MM.1S (cell line): ENCODE measurements around the gene ELF2.

Experiments
- DNase-seq: peaks from one replicate; pipeline ENCODE4 v3.0.0-alpha.2; 2015
- H2AFZ ChIP-seq: fragments of 300-600 bp; sonication (generic); 2 replicates; pipeline ENCODE4 v1.6.0; 2016; ENCODE audit warnings: antibody characterized with exemption, low read length
- H3F3A ChIP-seq: fragments of 300-600 bp; sonication (generic); 2 replicates; pipeline ENCODE4 v1.6.1; 2016; ENCODE audit warnings: mild to moderate bottlenecking, antibody characterized with exemption, low read length, moderate library complexity, mixed read lengths; ENCODE audit not compliant: insufficient read depth
- H3K27ac ChIP-seq: fragments of 300-600 bp; sonication (generic); 2 replicates; pipeline ENCODE4 v1.5.1; 2016; ENCODE audit warnings: mild to moderate bottlenecking, low read length
- H3K27me3 ChIP-seq: fragments of 300-600 bp; sonication (generic); replicated peaks from 2 replicates; pipeline ENCODE4 v1.6.0; 2016; ENCODE audit warnings: low read length; ENCODE audit not compliant: insufficient read depth
- H3K36me3 ChIP-seq: fragments of 300-600 bp; sonication (generic); replicated peaks from 2 replicates; pipeline ENCODE4 v1.6.1; 2016; ENCODE audit warnings: mild to moderate bottlenecking, low read length, mixed read lengths; ENCODE audit not compliant: insufficient read depth
- H3K4me1 ChIP-seq: fragments of 300-600 bp; sonication (generic); 2 replicates; pipeline ENCODE4 v1.6.1; 2016; ENCODE audit warnings: low read length, mixed read lengths
- H3K4me2 ChIP-seq: fragments of 300-600 bp; sonication (generic); 2 replicates; pipeline ENCODE4 v1.6.0; 2016; ENCODE audit warnings: low read depth, low read length
- H3K4me3 ChIP-seq: fragments of 300-600 bp; sonication (generic); 2 replicates; pipeline ENCODE4 v1.5.1; 2016; ENCODE audit warnings: low read length, mixed read lengths
- H3K79me2 ChIP-seq: fragments of 300-600 bp; sonication (generic); 2 replicates; pipeline ENCODE4 v1.6.1; 2016; ENCODE audit warnings: mixed run types, low read length, mixed read lengths
- H3K9ac ChIP-seq: fragments of 300-600 bp; sonication (generic); 2 replicates; pipeline ENCODE4 v1.6.1; 2016; ENCODE audit warnings: low read length, mixed read lengths
- H3K9me2 ChIP-seq: fragments of 300-600 bp; sonication (generic); replicated peaks from 2 replicates; pipeline ENCODE4 v1.6.1; 2016; ENCODE audit warnings: mild to moderate bottlenecking, low read length, mixed read lengths; ENCODE audit not compliant: insufficient read depth
- H3K9me3 ChIP-seq: fragments of 300-600 bp; sonication (generic); replicated peaks from 2 replicates; pipeline ENCODE4 v1.6.1; 2016; ENCODE audit warnings: mild to moderate bottlenecking, low read length, mixed read lengths; ENCODE audit not compliant: insufficient read depth
- H4K20me1 ChIP-seq: fragments of 300-600 bp; sonication (generic); 2 replicates; pipeline ENCODE4 v1.6.1; 2016; ENCODE audit warnings: mild to moderate bottlenecking, low read length, moderate library complexity, mixed read lengths; ENCODE audit not compliant: insufficient read depth
- EZH2 ChIP-seq: fragments of 300-600 bp; sonication (generic); optimal IDR thresholded peaks from 2 replicates; pipeline ENCODE3; 2017; ENCODE audit warnings: low read depth, mild to moderate bottlenecking, antibody characterized with exemption, low read length, mixed read lengths
- EZH2phosphoT487 ChIP-seq: fragments of 300-600 bp; sonication (generic); IDR thresholded peaks from 2 replicates; pipeline ENCODE4 v1.6.1; 2018; ENCODE audit warnings: antibody characterized with exemption, low read length
- TF ChIP-seq, protein P1 (sequence below): fragments of 300-600 bp; sonication (generic); IDR thresholded peaks from 2 replicates; pipeline ENCODE4 v1.5.1; 2016; ENCODE audit warnings: antibody characterized with exemption, low read length, mixed read lengths

The ELF2 gene

DNA sequence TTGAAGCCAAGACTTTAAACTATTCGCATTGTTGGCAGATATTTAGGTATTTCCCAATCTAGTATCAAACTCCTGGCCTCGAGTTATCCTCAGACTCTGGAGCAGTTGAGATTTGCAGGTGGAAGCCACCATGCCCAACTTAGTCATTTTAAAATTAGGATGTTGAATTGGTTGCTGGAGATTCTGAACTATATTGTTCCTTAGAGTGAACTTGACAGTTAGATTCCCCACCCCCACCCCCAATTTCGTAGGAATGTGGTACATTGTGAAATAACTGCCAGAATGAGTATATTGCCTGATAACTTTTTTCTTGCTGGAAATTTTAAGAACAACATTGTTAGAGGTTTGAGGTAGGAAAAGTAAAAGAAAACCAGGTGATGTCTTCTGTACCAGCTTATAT lies 159.2 kb downstream of the ELF2 start:
- H3K36me3 ChIP-seq, result no peaks in the 10 kb centered on the region; the same call in 1 of the 2 replicates
- peaks cover 6% of the 10 kb centered on the region for H3F3A ChIP-seq
- H3K9me2 ChIP-seq, result no peaks in the 10 kb centered on the region
- H2AFZ ChIP-seq, result no peak overlapping the region
- H3K4me1 ChIP-seq, result peaks cover 17% of the 10 kb centered on the region
- H3K27ac ChIP-seq, result no peak overlapping the region
- no peaks in the 10 kb centered on the region for H3K9me3 ChIP-seq
- H3K4me2 ChIP-seq, result no peak overlapping the region
- H3K4me3 ChIP-seq, result no peak overlapping the region
- no peak for TF ChIP-seq EZH2
- TF ChIP-seq, protein P1, sequence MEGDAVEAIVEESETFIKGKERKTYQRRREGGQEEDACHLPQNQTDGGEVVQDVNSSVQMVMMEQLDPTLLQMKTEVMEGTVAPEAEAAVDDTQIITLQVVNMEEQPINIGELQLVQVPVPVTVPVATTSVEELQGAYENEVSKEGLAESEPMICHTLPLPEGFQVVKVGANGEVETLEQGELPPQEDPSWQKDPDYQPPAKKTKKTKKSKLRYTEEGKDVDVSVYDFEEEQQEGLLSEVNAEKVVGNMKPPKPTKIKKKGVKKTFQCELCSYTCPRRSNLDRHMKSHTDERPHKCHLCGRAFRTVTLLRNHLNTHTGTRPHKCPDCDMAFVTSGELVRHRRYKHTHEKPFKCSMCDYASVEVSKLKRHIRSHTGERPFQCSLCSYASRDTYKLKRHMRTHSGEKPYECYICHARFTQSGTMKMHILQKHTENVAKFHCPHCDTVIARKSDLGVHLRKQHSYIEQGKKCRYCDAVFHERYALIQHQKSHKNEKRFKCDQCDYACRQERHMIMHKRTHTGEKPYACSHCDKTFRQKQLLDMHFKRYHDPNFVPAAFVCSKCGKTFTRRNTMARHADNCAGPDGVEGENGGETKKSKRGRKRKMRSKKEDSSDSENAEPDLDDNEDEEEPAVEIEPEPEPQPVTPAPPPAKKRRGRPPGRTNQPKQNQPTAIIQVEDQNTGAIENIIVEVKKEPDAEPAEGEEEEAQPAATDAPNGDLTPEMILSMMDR, result no peak
- no peak for TF ChIP-seq EZH2phosphoT487
- peaks cover 67% of the 10 kb centered on the region for H3K79me2 ChIP-seq
- no peaks in the 10 kb centered on the region for H4K20me1 ChIP-seq
- H3K27me3 ChIP-seq, result no peaks in the 10 kb centered on the region
- DNase-seq, result no peak
- H3K9ac ChIP-seq, result no peak overlapping the region

DNA sequence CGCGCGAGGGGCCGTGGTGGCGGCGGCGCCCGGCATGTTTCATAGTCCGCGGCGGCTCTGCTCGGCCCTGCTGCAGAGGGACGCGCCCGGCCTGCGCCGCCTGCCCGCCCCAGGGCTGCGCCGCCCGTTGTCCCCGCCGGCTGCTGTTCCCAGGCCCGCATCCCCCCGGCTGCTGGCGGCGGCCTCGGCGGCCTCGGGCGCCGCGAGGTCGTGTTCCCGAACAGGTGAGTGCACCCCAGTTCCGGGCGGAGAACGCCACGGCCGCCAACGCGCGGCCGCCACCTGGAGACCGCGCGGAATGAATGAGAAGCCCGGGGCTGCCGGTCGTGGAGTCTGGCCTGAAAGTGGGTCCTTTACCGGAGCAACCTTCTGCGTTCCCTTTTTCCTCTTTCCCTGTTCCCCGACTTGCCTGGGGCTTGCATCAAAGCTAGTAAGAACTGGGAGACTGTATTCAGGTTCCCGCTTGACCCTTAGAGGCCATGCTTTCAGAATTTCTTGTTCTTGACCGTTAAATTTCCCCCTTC lies 161.0 kb downstream of the ELF2 start:
- DNase-seq, result peak; percentile 66
- Histone ChIP-seq H3K9me3 (no peaks in the 10 kb centered on the region), H3K27ac (peak overlapping the region; percentile 77; the same call in 1 of the 2 replicates), H3K79me2 (peaks cover 50% of the 10 kb centered on the region), H2AFZ (peak overlapping the region; percentile 91), H3K4me2 (peak overlapping the region; percentile 79), H3K4me1 (peaks cover 17% of the 10 kb centered on the region), H3F3A (peaks cover 6% of the 10 kb centered on the region), H4K20me1 (no peaks in the 10 kb centered on the region), H3K4me3 (peak overlapping the region; percentile 95), H3K9ac (peak overlapping the region; percentile 80), H3K36me3 (no peaks in the 10 kb centered on the region; the same call in 1 of the 2 replicates), H3K9me2 (no peaks in the 10 kb centered on the region), H3K27me3 (no peaks in the 10 kb centered on the region)
- TF ChIP-seq EZH2 (no peak), EZH2phosphoT487 (no peak)
- TF ChIP-seq, protein P1, result no peak

DNA sequence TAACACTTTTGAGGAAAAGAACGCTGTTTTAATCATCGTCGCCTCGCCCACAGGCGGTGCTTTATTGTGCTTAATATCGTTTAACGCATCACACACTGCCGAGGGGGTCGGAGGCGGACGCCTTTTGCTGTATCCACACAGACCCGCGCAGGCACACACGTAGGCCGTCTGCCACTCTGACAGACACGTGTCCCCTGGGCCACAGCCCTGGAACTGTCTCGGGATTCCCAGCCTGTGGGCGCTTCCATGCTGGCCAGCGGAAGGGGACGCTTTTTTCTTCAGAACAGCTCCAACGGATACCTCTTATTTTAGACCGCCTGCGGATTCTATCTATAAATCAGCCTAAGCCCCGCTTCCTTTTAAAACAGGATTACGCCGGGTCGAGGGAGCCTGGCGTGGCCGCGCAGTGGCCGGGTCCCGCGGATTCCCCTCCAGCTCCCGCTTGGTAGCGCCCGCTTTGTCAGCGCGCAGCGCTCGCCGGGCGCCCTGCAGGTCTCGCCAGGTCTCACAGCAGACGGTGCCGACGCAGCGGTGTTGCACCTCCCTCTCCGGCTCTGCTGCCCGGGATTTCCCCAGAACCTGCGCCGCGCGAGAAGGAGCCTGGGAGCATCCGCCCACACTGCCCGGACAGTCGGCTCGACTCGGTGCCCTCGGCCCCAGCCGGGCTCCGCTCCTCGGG lies 161.6 kb downstream of the ELF2 start, which contains the start of gene NOCT:
Gene NOCT, plus strand, starts transcription at position 513 of the 679 bp plus-strand sequence. CDS start 201 bp downstream, outside the sequence.
- H3K9me2 ChIP-seq, result no peaks in the 10 kb centered on the region
- H2AFZ ChIP-seq, result peak within 1 kb of the TSS; percentile 91
- peak within 1 kb of the TSS; percentile 80 for H3K9ac ChIP-seq
- no peaks in the 10 kb centered on the region for H3K9me3 ChIP-seq
- TF ChIP-seq, protein P1, result no peak
- no peak for TF ChIP-seq EZH2phosphoT487
- no peak for TF ChIP-seq EZH2
- H4K20me1 ChIP-seq, result no peaks in the 10 kb centered on the region
- H3K27me3 ChIP-seq, result no peaks in the 10 kb centered on the region
- peaks cover 44% of the 10 kb centered on the region for H3K79me2 ChIP-seq
- peak within 1 kb of the TSS; percentile 77 for H3K27ac ChIP-seq
- H3K4me2 ChIP-seq, result peak within 1 kb of the TSS; percentile 83
- H3K4me3 ChIP-seq, result peak within 1 kb of the TSS; percentile 95
- H3F3A ChIP-seq, result peaks cover 6% of the 10 kb centered on the region
- peak; percentile 95 for DNase-seq
- peaks cover 17% of the 10 kb centered on the region for H3K4me1 ChIP-seq
- no peaks in the 10 kb centered on the region; the same call in 1 of the 2 replicates for H3K36me3 ChIP-seq
